Right renal pelvis (tissue), 4 donors: ENCODE data around the gene BABAM1. TPM values are rescaled to one million over a fixed set of nuclear protein-coding genes. Genes with fewer than 3 reads are reported as not detected.

Experiments used
- DNase-seq, 4 donors: peaks; one replicate each; pipeline ENCODE4 v3.0.0-alpha.2; 2013; ENCODE audit warnings: low read depth in 4 of 4, low spot score in 3 of 4, missing footprints in 1 of 4
- polyA plus RNA-seq, 4 donors: library from polyadenylated mRNA; unstranded; fragments of 120-200 nt; gene quantifications; one replicate each; pipeline ENCODE4 v1.2.1, GENCODE V29; 2013; ENCODE audit not compliant: insufficient read length in 4 of 4

Gene BABAM1
- polyA plus RNA-seq, 4 donors: 93.4 to 109 (median 99.6) TPM

DNA sequence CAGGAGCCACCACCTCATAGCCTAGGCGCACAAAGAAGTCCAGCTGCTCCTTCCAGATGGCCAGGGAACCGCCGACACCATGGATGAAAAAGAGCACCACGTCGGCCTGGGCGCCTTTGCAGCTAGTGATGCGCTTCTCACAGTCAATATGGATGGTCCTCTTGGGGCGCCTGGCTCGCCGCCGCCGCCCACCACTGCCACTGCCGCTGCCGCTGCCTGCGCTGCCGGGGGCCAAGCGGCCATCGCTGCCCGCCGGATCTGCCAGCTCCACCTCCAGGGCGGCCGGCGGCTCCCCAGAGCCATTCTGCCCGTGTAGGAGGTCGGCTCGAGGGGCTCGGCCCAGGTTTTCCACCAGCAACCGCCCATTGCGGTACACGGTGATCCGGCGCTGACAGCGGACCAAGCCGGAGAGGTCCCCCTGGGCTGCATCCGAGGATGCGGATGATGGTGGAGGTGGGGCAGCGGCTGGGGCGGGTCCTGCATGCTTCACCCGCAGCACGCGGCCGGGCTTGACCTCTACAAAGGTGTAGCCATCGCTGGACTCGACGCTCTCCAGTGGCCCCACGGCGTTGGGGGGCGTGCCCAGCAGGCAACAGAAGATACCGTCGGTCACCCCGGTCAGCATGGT, 33.9 kb downstream of the BABAM1 start:
- no peak for DNase-seq

DNA sequence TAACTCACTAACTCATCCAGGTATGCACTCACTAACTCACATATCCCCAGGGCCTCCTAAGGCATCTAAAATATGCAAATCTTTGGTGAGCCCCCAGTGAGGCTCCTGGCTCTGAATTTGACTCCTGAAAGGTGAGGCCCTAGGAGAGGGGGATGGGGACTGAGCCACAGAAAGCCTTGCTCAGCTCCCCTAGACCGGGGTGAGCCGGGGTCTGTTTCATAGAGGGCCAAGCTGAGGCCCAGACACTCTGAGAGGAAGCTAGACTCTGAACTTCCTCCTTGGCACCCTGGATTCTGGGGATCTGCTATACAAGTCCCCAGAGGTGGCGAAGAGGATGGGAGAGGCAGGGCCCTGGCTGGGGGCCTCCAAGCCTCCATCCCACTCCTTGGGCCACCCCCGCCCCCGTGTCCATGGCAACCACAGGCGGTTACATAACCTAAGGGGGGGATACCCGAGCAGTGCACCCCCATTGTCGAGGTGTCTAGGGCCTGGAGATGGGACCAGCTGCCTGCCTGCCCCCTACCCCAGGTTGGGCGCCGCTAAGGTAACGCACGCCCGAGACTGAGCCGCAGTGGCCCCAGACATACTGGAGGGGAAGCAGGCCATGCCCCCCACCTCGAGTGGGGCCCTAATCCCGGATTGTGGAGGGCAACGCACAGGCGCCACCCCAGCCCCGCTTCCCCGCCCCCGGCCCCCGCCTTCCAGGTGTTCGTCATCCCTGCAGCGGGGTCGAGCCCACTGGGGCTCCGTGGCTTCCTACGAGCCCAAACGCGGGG, 35.3 kb downstream of the BABAM1 start:
- no peak for DNase-seq

DNA sequence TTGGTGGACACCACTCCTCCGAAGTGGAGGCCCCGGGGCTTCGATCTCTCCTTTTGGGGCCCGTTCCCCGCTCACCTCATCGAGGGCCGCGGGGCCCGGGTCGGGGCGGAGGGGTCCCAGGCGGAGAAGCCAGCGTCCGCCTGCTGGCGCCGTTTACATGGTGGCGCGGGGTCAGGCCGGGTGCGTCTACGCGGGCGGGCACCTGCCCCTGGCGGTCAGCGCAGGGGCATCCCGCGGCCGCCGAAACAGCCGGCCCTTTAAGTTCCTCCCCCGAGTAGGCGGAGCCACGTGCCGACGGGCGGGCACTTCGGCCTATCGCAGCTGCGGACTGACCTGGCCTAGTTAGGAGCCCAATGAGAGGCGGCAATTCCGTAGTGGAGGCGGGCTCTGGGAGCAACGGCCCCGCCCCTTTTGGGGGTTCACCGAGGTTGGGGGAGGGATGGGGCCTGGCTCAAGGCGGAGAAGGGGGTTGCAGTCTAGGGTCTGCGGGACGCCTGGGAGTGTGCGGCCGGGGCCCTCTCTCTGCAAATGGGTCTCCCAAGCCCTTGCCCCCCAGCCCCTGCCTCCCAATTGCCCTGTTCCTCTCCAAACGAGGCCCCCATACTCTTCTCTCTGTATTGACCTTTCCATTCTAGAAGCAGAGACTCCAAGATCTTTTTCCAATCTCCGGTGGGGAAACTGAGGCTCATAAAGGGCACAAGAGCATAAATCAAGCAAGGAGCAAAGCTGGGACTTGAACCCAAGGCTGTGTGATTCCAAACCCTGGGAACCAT, 36.1 kb downstream of the BABAM1 start, which contains the start of gene ABHD8:
TSS of gene ABHD8 (minus strand) at position 259 of the 773 bp plus-strand sequence. CDS start 1,809 bp downstream, outside the sequence.
- DNase-seq: peak; percentile 85 to 91 (median 88)

DNA sequence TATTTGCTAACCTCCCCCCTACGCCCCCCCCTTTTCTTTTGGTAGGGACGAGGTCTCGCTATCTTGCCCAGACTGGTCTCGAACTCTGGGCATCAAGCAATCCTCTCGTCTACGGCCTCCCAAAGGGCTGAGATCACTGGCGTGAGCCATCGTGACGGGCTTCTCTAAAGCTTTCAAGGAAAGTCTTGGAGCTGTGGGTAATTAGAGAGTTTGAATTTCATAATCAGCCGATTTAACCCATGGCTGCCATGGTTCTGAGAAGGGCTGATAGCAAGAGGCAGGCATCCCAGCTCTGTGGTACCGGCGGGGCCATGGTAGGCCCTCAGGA, 36.7 kb downstream of the BABAM1 start:
- no peak for DNase-seq

DNA sequence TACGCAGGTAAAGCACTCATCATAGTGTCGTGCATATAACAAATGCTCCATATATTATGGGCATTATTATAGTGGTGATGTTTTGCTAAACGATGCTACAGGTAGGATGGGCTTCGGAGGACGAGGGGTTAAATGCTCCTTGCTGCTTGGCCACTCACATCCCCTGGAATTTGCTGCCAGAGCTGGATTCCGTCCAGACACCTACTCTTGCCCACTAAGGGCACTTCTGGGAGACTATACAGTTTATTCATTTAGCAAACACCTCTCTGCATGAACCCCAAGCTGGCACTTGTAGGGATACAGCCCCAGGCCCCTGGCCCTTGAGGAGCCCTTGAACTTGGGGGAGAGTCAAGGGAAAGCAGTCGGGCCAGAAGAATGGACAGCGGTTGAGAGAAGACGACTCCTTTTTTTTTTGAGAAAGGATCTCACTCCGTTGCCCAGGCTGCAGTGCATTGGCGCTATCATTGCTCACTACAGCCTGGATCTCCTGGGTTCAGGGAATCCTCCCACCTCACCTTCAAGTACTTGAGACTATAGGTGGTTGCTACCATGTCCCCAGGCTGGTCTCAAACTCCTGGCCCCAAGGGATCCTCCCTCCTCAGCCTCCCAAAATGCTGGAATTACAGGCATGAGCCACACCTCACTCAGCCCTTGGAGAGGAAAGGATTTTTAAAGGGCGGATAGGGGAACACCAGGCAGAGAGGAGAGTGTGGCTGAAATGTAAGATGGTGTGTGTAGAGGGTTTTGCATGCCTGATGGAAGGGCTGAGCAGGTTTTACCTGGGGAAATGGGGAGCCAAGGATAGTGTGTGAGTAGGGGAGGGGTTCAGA, 37.4 kb downstream of the BABAM1 start:
- DNase-seq: no peak

DNA sequence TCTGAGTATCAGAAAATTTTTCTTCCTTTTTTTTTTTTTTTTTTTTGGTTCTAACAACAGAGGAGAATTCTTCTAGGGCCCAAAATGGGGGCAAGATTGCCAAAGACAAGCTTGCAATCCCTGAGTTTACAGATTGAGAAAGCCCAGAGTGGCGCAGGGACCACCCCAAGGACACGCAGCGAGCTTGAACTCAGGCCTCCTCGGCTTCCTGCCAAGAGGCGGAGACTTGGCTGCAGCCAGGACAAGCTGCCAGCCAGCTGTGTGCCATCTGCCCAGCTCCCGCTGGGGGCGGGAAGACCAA, 37.9 kb downstream of the BABAM1 start:
- DNase-seq: no peak

DNA sequence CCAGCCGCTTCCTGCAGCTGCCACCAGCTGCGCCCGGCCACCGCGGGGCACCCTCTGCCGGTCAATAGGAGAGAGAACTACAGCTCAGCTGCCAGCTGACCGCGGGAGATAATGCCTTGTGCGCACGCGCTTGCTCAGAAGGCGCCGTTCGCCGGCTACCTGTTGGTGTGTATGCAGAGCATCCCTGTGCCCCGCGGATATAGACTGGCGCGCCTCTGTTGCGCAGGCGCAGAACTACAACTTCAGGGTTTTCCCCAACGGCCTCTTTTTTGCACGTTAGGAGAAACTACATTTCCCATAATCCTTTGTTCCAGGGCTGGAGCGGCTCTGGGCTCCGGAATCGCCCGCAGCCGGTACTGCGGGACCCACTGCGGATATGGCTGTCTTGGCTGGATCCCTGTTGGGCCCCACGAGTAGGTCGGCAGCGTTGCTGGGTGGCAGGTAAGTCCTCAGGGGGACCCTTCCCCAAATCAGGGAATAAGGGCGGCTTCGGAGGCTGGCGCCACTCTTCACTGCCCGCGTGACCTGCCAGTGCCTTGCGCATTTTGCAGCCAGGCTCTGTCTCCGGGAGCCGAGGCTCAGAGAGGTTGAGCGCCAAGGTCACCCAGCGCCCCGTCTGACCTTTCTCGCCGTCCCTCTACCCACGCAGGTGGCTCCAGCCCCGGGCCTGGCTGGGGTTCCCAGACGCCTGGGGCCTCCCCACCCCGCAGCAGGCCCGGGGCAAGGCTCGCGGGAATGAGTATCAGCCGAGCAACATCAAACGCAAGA, 38.5 kb downstream of the BABAM1 start, which contains the start of gene MRPL34:
TSS of gene MRPL34 (plus strand) at position 356 of the 768 bp plus-strand sequence. CDS start at position 377, 21 bp downstream.
- peak; percentile 93 to 96 (median 95) for DNase-seq

DNA sequence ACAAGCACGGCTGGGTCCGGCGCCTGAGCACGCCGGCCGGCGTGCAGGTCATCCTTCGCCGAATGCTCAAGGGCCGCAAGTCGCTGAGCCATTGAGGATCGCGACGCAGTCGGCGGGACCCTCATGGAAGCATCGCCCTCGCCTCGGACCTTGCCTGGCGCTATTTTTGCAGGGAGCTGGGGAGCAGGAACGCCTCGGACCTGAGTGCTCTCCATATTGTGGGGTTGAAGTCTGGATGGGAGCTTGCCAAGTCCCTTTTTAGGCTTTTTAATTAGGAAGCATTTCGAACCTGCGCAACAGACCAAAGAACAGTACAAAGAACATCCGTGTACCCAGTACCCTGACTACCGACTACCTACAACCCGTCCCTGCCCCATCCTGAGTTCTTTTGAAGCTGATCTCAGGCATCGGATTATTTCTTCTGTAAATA, 39.1 kb downstream of the BABAM1 start:
- no peak for DNase-seq

DNA sequence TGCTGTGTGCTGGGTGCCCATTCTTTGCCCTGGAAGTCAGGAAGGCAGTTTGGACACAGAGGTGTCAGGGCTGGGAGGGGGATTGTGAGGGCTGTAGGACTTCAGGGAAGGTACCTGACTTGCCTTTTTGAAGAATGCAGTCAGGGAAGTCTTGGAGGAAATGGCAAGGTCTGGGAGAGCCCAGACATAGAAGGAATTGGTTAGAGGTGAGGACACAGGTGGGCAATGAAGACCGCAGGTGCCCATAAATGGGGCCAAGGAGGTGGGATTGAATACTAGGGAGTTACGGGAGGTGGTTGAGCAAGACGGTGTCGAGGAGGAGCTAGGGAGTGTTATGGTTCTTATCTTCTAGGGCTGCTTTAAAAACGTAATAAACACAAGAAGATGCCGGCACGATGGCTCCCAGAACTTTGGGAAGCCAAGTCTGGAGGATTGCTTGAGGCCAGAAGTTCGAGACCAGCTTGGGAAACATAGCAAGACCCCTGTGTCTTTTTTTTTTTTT, 40.7 kb downstream of the BABAM1 start:
- DNase-seq: no peak

DNA sequence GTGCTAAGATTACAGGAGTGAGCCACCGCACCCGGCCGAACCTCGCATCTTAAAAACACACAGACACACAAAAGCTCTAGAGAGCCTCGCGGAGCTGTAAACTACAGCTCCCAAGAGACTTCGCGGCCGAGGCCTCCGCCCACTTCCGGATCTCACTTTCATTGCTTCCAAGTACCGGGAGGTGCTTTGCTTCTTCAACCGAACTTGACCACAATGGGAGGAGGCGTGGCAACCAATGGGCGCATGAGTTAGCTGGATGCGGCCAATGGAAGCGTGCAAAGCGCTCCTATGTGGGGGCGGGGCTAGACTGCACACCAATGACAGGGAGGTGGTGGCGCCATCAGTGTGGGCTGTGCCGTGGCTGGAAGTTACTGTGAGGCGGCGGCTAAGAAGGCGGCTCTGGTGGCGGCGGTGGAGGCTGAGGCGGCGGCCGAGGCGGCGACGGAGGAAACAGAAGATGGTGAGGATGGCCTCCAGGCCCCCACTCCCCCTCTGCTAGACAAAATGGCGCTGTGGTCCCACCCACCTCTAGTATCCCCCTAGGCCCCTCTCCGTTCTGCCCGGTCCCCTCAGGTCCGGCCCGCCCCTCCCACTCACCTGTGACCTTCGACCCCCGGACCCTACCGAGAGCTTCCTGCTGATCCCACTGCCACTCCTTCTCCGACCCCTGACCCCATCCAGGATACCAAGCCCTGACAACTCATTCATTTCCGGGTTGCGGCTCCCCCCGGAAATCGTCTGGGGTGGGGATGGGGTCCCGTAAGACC, 42.1 kb downstream of the BABAM1 start, which contains the start of gene DDA1:
TSS of gene DDA1 (plus strand) at position 366 of the 767 bp plus-strand sequence. CDS start at position 458, 92 bp downstream.
- peak; percentile 95 to 99 (median 98) for DNase-seq

DNA sequence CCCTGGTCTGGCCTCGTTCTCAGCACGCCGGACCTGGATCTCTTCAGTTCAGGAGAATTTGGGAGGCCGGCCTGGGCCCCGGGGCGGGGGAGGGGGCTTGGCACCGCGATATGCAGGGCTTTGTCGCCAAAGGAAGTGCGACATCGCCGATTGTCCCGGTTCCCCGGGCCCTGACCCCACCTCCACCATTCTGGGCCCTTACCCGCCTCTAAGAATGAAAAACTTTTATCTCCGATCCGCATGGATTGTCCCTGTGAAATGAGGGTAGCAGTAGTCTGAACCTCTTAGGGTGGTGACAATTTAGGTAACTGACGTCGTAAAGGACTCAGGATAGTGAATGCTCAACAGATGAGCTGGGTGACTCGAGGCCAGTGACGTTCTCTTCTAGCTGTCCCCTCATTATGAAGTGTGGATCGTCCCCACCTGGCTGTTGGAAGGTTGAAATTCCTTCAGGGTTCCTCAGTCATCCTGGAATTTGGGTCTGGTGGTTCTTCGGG, 42.8 kb downstream of the BABAM1 start:
- no peak for DNase-seq

DNA sequence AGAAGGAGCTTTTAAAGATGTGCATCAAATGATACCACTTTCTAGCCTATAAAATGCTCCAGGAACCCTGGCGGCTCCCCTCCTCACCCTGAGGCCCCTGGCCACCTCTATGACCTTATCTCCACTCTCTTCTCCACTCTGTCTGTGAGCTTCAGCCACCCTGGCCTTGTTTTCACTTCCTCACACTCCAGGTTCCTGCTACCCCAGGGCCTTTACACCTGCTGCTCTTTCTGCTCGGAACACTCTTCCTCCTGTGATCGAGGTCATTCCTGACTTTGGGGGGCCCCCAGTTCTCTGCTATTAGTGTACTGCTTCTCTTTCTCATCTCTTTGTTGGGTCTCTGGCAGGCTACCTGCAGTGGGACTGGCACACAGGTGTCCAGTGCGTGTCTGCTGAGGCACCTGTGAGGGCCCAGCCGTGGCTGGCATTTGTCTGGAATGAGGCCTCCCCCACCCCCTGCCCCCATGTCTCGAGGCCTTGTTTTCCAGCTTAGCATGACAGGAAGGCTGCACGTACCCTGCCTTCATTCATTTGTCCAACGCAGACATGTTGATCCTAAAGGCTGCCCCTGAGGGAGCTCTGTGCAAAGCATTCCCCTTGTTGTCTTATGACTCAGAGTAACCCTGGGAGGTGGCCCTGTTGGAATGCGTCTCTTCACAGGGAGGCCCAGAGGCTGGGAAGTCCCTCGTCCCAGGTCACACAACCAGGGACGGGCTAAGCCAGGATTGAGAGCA, 44.4 kb downstream of the BABAM1 start:
- no peak for DNase-seq

DNA sequence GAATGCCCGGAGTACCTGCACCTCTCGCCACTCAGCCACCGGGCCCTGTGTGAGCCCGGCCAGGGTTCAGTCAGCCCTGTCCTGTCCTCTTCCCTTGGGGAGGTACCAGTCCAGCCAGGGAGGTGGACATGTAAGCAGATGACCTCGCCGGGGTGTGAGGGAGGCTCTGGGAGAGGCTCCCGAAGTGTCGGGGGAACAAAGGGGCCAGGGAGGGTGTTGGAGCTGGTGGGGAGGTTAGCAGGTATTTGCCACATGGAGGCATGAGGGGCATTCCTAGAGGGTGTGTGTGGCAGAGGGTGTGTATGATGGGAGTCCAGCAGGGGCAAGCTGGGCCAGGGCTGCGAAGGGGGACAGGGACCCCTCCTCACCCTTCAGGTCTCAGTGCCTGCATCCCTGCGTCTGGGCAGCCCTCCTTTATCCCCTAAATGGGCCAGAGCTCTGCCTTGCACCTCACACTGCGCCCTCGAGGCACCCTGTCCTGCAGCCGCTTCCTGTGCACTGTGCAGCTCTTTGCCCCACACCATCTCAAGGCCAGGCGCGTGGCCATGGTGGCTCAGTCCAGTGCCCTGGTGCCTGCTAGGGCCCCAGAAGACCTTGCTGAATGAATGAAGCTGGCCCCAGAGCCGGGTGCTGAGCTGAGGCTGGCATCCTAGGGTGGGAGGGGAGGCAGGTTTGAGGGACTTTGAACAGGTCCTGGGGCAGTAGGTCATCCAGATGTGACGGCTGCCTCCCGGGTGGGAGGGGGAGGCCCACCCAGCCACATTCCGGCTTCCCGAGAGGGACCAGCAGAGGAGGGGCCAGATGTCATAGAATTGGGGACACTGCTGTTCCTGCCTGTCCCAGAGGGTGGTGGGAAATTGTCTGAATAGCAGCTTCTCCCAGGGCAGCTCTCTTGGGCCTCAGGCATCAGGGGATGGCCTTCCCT, 45.2 kb downstream of the BABAM1 start:
- no peak for DNase-seq

DNA sequence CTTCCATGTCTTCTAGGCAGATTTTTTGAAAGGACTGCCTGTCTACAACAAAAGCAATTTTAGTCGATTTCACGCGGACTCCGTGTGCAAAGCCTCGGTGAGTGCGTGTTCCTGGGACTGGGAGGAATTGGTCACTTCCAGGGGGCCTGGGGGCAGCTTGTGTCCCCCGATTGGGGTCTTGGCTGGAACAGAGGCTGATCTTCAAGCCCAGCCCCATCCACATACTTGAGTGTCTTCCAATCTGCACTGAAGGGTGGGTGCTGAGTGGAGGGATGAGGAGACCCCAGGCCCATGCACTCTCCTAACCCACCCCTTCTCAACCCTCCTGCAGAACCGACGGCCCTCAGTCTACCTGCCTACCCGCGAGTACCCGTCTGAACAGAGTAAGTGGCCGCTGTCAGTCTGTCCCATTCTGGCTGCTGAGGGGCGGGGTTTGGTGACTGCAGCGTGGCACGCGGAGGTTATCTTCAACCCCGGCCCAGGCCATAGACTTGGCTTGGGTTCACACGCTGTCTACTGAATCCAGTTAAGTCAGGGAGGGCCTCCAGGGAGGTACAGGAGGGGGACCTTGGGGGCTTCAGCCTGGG, 46.9 kb downstream of the BABAM1 start:
- DNase-seq: no peak

DNA sequence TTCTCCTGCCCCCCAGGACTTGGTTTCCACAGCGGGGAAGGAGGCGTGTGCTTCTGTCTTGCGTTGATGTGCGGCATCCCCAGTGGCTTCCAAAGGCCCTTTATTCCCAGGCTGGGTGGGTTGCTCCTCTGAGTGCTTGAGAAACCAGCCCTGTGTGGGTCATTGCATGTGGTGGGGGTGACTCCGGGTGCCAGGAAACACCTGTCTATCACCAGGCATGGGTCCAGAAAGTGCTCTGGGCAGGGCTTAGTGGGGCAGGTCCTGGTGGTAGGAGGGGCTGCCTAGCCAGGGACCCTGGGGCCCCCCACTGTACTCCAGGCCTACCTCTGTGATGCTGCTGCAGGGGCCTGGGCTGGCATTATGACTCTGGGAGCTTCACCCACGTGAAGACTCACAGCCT, 51.7 kb downstream of the BABAM1 start:
- no peak for DNase-seq

DNA sequence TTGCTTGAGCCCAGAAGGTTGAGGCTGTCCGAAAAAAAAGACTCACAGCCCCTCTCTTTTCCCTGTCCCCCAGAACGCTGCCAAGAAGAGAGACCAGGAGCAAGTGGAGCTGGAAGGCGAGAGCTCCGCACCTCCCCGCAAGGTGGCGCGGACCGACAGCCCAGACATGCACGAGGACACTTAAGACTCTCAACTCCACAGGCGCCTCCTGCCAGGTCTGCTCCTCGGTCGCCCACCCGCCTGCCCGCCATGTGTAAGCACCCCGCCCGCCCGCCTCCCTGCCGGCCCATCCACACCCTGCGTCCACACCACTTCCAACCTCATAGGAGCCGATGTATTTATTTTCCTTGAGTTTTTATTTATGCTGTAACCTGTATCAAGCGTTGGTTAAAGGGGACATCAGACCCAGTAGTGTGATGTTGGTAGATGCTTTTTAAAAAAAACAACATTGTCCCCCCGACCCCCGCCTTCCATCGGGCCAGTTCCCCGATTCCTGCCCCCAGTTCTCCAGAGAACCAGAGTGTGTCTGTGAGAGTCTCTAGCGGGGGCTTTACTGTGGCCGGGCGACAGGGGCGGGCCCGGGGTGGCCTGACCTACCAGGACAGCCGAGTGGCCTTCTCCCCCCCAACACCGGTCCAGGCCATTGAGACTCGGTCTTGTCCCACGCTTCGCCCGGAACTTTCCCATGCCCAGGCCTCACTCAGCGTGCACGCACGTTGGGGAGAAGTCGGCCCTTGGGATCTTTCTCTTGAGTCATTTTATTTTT, 52.4 kb downstream of the BABAM1 start:
- DNase-seq: no peak
